Neural cell (in vitro differentiated cells): ENCODE data around the gene FAM20C. TPM values are rescaled to one million over a fixed set of nuclear protein-coding genes. Genes with fewer than 3 reads are reported as not detected.

ENCODE experiments used
- H2AFZ ChIP-seq: fragments of 200-600, 300-800 bp; sonication (generic), shearing (Covaris generic); 2 replicates; pipeline ENCODE4 v1.6.0; 2014; ENCODE audit warnings: low read depth, mild to moderate bottlenecking, antibody characterized with exemption, low read length, moderate library complexity
- H3F3A ChIP-seq: fragments of 200-600 bp; shearing (Covaris generic); 2 replicates; pipeline ENCODE4 v1.6.1; 2016; ENCODE audit warnings: mild to moderate bottlenecking, moderate library complexity, mixed read lengths, antibody characterized with exemption, low read length; ENCODE audit not compliant: insufficient read depth, poor library complexity, severe bottlenecking
- H3K27ac ChIP-seq: fragments of 200-600, 300-800 bp; sonication (generic), shearing (Covaris generic); 2 replicates; pipeline ENCODE4 v1.5.1; 2014; ENCODE audit warnings: mild to moderate bottlenecking, low read length, moderate library complexity
- H3K27me3 ChIP-seq: fragments of 300-800, 200-600 bp; sonication (generic), shearing (Covaris generic); 2 replicates; pipeline ENCODE4 v1.6.0; 2014; ENCODE audit warnings: mild to moderate bottlenecking, low read depth, low read length, moderate library complexity; ENCODE audit not compliant: insufficient read depth
- H3K36me3 ChIP-seq: fragments of 300-800, 200-600 bp; sonication (generic), shearing (Covaris generic); 2 replicates; pipeline ENCODE4 v1.5.1; 2014; ENCODE audit warnings: mild to moderate bottlenecking, antibody characterized with exemption, low read length, moderate library complexity; ENCODE audit not compliant: insufficient read depth
- H3K4me2 ChIP-seq: fragments of 300-800, 200-600 bp; sonication (generic), shearing (Covaris generic); 2 replicates; pipeline ENCODE4 v1.6.0; 2014; ENCODE audit warnings: mild to moderate bottlenecking, low read length
- H3K4me3 ChIP-seq: fragments of 300-800, 200-600 bp; sonication (generic), shearing (Covaris generic); 2 replicates; pipeline ENCODE4 v1.5.1; 2014; ENCODE audit warnings: mild to moderate bottlenecking, low read length, moderate library complexity
- H3K79me2 ChIP-seq: fragments of 200-600 bp; shearing (Covaris generic); replicated peaks from 2 replicates; pipeline ENCODE4 v1.6.0; 2014; ENCODE audit warnings: mild to moderate bottlenecking, low read length, moderate library complexity; ENCODE audit not compliant: insufficient read depth
- H3K9ac ChIP-seq: fragments of 300-800, 200-600 bp; sonication (generic), shearing (Covaris generic); 2 replicates; pipeline ENCODE4 v1.6.1; 2016; ENCODE audit warnings: mild to moderate bottlenecking, low read length, mixed read lengths
- H3K9me2 ChIP-seq: fragments of 200-600 bp; shearing (Covaris generic); 2 replicates; pipeline ENCODE4 v1.6.1; 2016; ENCODE audit warnings: mild to moderate bottlenecking, low read length, mixed read lengths; ENCODE audit not compliant: insufficient read depth
- H3K9me3 ChIP-seq: fragments of 200-600, 300-800 bp; sonication (generic), shearing (Covaris generic); 2 replicates; pipeline ENCODE4 v1.6.1; 2016; ENCODE audit warnings: mild to moderate bottlenecking, mixed run types, low read length, moderate library complexity, mixed read lengths
- H4K20me1 ChIP-seq: fragments of 200-600 bp; shearing (Covaris generic); 2 replicates; pipeline ENCODE4 v1.6.1; 2016; ENCODE audit warnings: mild to moderate bottlenecking, mixed run types; ENCODE audit not compliant: insufficient read depth
- CTCF ChIP-seq: fragments of 450-650 bp; IDR thresholded peaks from 2 replicates; pipeline ENCODE4 v1.5.1; 2014; ENCODE audit warnings: antibody characterized with exemption, mild to moderate bottlenecking, moderate library complexity; ENCODE audit not compliant: poor library complexity, severe bottlenecking
- EP300 ChIP-seq: fragments of 450-650 bp; conservative IDR thresholded peaks from 2 replicates; pipeline ENCODE4 v1.6.1; 2014; ENCODE audit warnings: antibody characterized with exemption, mild to moderate bottlenecking, moderate library complexity; ENCODE audit not compliant: poor library complexity, severe bottlenecking
- EZH2 ChIP-seq: fragments of 200-600, 300-800 bp; shearing (Covaris generic), sonication (generic); IDR thresholded peaks from 2 replicates; pipeline ENCODE4 v1.6.1; 2014; ENCODE audit warnings: antibody characterized with exemption, low read length, borderline replicate concordance, mild to moderate bottlenecking; ENCODE audit not compliant: insufficient read depth, poor library complexity, severe bottlenecking
- MXI1 ChIP-seq: fragments of 450-650 bp; conservative IDR thresholded peaks from 2 replicates; pipeline ENCODE4 v1.6.1; 2014; ENCODE audit warnings: antibody characterized with exemption, mild to moderate bottlenecking; ENCODE audit not compliant: poor library complexity, severe bottlenecking
- POLR2AphosphoS5 ChIP-seq: IDR thresholded peaks from 2 replicates; pipeline ENCODE4 v1.6.1; 2012
- RAD21 ChIP-seq: fragments of 450-650 bp; conservative IDR thresholded peaks from 2 replicates; pipeline ENCODE4 v1.6.1; 2014; ENCODE audit warnings: antibody characterized with exemption, mild to moderate bottlenecking, moderate library complexity
- REST ChIP-seq: IDR thresholded peaks from 2 replicates; pipeline ENCODE4 v1.6.1; 2012; ENCODE audit warnings: borderline replicate concordance
- SMC3 ChIP-seq: fragments of 450-650 bp; conservative IDR thresholded peaks from 2 replicates; pipeline ENCODE4 v1.6.1; 2014; ENCODE audit warnings: antibody characterized with exemption, mild to moderate bottlenecking, moderate library complexity; ENCODE audit not compliant: poor library complexity
- TAF1 ChIP-seq: IDR thresholded peaks from 2 replicates; pipeline ENCODE4 v1.6.1; 2012; ENCODE audit warnings: low read depth
- polyA plus RNA-seq: library from polyadenylated mRNA; depleted of rRNA; stranded (reverse); fragments of >200 nt; gene quantifications from 2 replicates; pipeline ENCODE4 v1.2.3, GENCODE V29; 2014

The FAM20C gene
- polyA plus RNA-seq, 1 donor from 2014 or later, result 22.7 TPM

GRCh38 chr7:171912-172515 is 20.4 kb upstream of the FAM20C start:
- TF ChIP-seq EP300, result no peak
- TF ChIP-seq TAF1, result no peak
- TF ChIP-seq POLR2AphosphoS5, result no peak
- Histone ChIP-seq H3K36me3 (no peaks in the 10 kb centered on the region), H3K9ac (no peak overlapping the region), H3K79me2 (no peaks in the 10 kb centered on the region), H4K20me1 (no peaks in the 10 kb centered on the region), H3K9me3 (no peaks in the 10 kb centered on the region), H3K4me2 (no peak overlapping the region), H2AFZ (no peak overlapping the region), H3K9me2 (no peaks in the 10 kb centered on the region), H3F3A (no peaks in the 10 kb centered on the region), H3K27me3 (no peaks in the 10 kb centered on the region), H3K4me3 (no peak overlapping the region), H3K27ac (no peak overlapping the region)

- H3K9me2 ChIP-seq, result no peaks in the 10 kb centered on the region
- H3K27me3 ChIP-seq, result no peaks in the 10 kb centered on the region
- H4K20me1 ChIP-seq, result no peaks in the 10 kb centered on the region
- no peaks in the 10 kb centered on the region for H3F3A ChIP-seq
- no peaks in the 10 kb centered on the region for H3K9me3 ChIP-seq
- no peak overlapping the region for H3K9ac ChIP-seq
- TF ChIP-seq TAF1 (no peak), POLR2AphosphoS5 (no peak), EP300 (no peak)
- H3K79me2 ChIP-seq, result no peaks in the 10 kb centered on the region
- H3K27ac ChIP-seq, result no peak overlapping the region
- no peak overlapping the region for H3K4me3 ChIP-seq
- H3K36me3 ChIP-seq, result no peaks in the 10 kb centered on the region
- H2AFZ ChIP-seq, result no peak overlapping the region
- no peak overlapping the region for H3K4me2 ChIP-seq
Observed at GRCh38 chr7:173209-173918, 19.0 kb upstream of the FAM20C start.

GRCh38 chr7:174716-175115 is 17.7 kb upstream of the FAM20C start:
- H3K79me2 ChIP-seq, result no peaks in the 10 kb centered on the region
- TF ChIP-seq EP300 (no peak), MXI1 (no peak)
- H3K9me3 ChIP-seq, result no peaks in the 10 kb centered on the region
- no peak overlapping the region for H2AFZ ChIP-seq
- no peaks in the 10 kb centered on the region for H3K27me3 ChIP-seq
- no peaks in the 10 kb centered on the region for H3K9me2 ChIP-seq
- no peaks in the 10 kb centered on the region for H3K36me3 ChIP-seq
- H3F3A ChIP-seq, result no peaks in the 10 kb centered on the region
- no peak overlapping the region for H3K27ac ChIP-seq
- no peak overlapping the region for H3K4me3 ChIP-seq
- no peak overlapping the region for H3K9ac ChIP-seq
- no peaks in the 10 kb centered on the region for H4K20me1 ChIP-seq
- H3K4me2 ChIP-seq, result no peak overlapping the region

- TF ChIP-seq RAD21, result no peak
- no peak for TF ChIP-seq EP300
- no peak for TF ChIP-seq MXI1
- no peak for TF ChIP-seq POLR2AphosphoS5
- no peak for TF ChIP-seq REST
- no peak for TF ChIP-seq EZH2
- TF ChIP-seq SMC3, result no peak
- TF ChIP-seq TAF1, result no peak
- TF ChIP-seq CTCF, result no peak
Observed at GRCh38 chr7:175955-176354, 16.4 kb upstream of the FAM20C start.

More at GRCh38 chr7:175955-176354, 16.4 kb upstream of the FAM20C start:
- Histone ChIP-seq H3F3A (no peaks in the 10 kb centered on the region), H3K4me3 (no peak overlapping the region), H2AFZ (no peak overlapping the region), H3K9ac (no peak overlapping the region), H3K4me2 (no peak overlapping the region), H3K9me3 (no peaks in the 10 kb centered on the region), H3K79me2 (no peaks in the 10 kb centered on the region), H4K20me1 (no peaks in the 10 kb centered on the region), H3K9me2 (no peaks in the 10 kb centered on the region), H3K27ac (no peak overlapping the region), H3K36me3 (no peaks in the 10 kb centered on the region), H3K27me3 (no peaks in the 10 kb centered on the region)
